T-helper 2 cell (primary cell): ENCODE measurements around the gene KNTC1.
"Not testable (repeated sequence)": the region's sequence is repeated elsewhere in the genome, so short reads cannot be mapped to it uniquely, and the experiment has no call there.

Experiments
- DNase-seq, 5 experiments: peaks; one replicate each; pipeline versions ENCODE4 v3.0.0 to v3.0.0-alpha.2; 2012 to 2022

KNTC1 gene

GRCh38 chr12:122505419-122506051, 21.5 kb upstream of the KNTC1 start:
- DNase-seq, result no peak

- no peak for DNase-seq
Measured at GRCh38 chr12:122506393-122506938, 20.6 kb upstream of the KNTC1 start.

GRCh38 chr12:122508163-122508562, 18.9 kb upstream of the KNTC1 start:
- DNase-seq, result no peak

- DNase-seq, result not testable (repeated sequence)
Measured at GRCh38 chr12:122513028-122513427, 14.0 kb upstream of the KNTC1 start.

GRCh38 chr12:122513660-122514059, 13.4 kb upstream of the KNTC1 start:
- DNase-seq, result no peak

- DNase-seq, result no peak
Measured at GRCh38 chr12:122515275-122515674, 11.8 kb upstream of the KNTC1 start.

GRCh38 chr12:122516544-122517361, 10.3 kb upstream of the KNTC1 start:
- DNase-seq, result no peak

GRCh38 chr12:122517877-122518276, 9.2 kb upstream of the KNTC1 start:
- DNase-seq, result peak in 1 of 5 experiments; percentile 20

- no peak for DNase-seq
Measured at GRCh38 chr12:122518908-122519307, 8.1 kb upstream of the KNTC1 start.

GRCh38 chr12:122519418-122519817, 7.6 kb upstream of the KNTC1 start:
- no peak for DNase-seq

- no peak for DNase-seq
Measured at GRCh38 chr12:122520676-122521075, 6.4 kb upstream of the KNTC1 start.

- DNase-seq, result no peak
Measured at GRCh38 chr12:122523280-122523679, 3.8 kb upstream of the KNTC1 start.

- no peak for DNase-seq
Measured at GRCh38 chr12:122523846-122524718, 3.0 kb upstream of the KNTC1 start.

- peak in 3 of 5 experiments; percentile 17 to 67 (median 20) for DNase-seq
Measured at GRCh38 chr12:122527478-122527944, 462 bp downstream of the KNTC1 start.

GRCh38 chr12:122528582-122528981, 1.5 kb downstream of the KNTC1 start:
- DNase-seq, result no peak

- DNase-seq, result no peak
Measured at GRCh38 chr12:122528992-122529391, 1.9 kb downstream of the KNTC1 start.

- DNase-seq, result no peak
Measured at GRCh38 chr12:122533856-122534255, 6.8 kb downstream of the KNTC1 start.

GRCh38 chr12:122537021-122537420, 10.0 kb downstream of the KNTC1 start:
- no peak for DNase-seq

- no peak for DNase-seq
Measured at GRCh38 chr12:122538496-122538895, 11.4 kb downstream of the KNTC1 start.

GRCh38 chr12:122544537-122544936, 17.5 kb downstream of the KNTC1 start:
- DNase-seq, result no peak

GRCh38 chr12:122545855-122546254, 18.8 kb downstream of the KNTC1 start:
- no peak for DNase-seq

GRCh38 chr12:122547330-122547729, 20.3 kb downstream of the KNTC1 start:
- no peak for DNase-seq
